Mucosa of rectum (tissue), 2 donors: ENCODE results near the gene FKBP1C.
"Not testable (repeated sequence)": the region's sequence is repeated elsewhere in the genome, so short reads cannot be mapped to it uniquely, and the experiment has no call there.

Experiments
- H3K27ac ChIP-seq, 2 donors: one replicate each; pipeline ENCODE4 v1.7.0; 2013; ENCODE audit warnings: inconsistent platforms in 2 of 2, low read depth in 2 of 2, low read length in 2 of 2
- H3K27me3 ChIP-seq, 2 donors: one replicate each; pipeline ENCODE4 v1.7.0; 2013; ENCODE audit warnings: low read length in 2 of 2; ENCODE audit not compliant: control insufficient read depth in 2 of 2, insufficient read depth in 2 of 2
- H3K36me3 ChIP-seq, 2 donors: one replicate each; pipeline ENCODE4 v1.7.0; 2013; ENCODE audit warnings: low read length in 2 of 2; ENCODE audit not compliant: control insufficient read depth in 2 of 2, insufficient read depth in 2 of 2
- H3K4me1 ChIP-seq, 2 donors: one replicate each; pipeline ENCODE4 v1.7.0; 2013; ENCODE audit warnings: low read length in 2 of 2, mild to moderate bottlenecking in 1 of 2; ENCODE audit not compliant: control insufficient read depth in 2 of 2, insufficient read depth in 2 of 2
- H3K4me3 ChIP-seq, 2 donors: one replicate each; pipeline ENCODE4 v1.7.0; 2013; ENCODE audit warnings: low read length in 2 of 2
- H3K9ac ChIP-seq, 2 donors: one replicate each; pipeline ENCODE4 v1.7.0; 2013; ENCODE audit warnings: low read length in 2 of 2, low read depth in 1 of 2, mild to moderate bottlenecking in 1 of 2
- H3K9me3 ChIP-seq, 2 donors: one replicate each; pipeline ENCODE4 v1.7.0; 2013; ENCODE audit warnings: low read length in 2 of 2; ENCODE audit not compliant: control insufficient read depth in 2 of 2
- donor health status: healthy.
- donor health status: Normal muscosa, but diverticular disease.

FKBP1C gene

GRCh38 chr6:63211343-63211742 lies at the start of gene FKBP1C:
Gene FKBP1C, plus strand, starts transcription at chr6:63211469.
- not testable (repeated sequence) for H3K9me3 ChIP-seq, H3K36me3 ChIP-seq, H3K4me3 ChIP-seq, H3K27me3 ChIP-seq, H3K4me1 ChIP-seq, H3K9ac ChIP-seq, H3K27ac ChIP-seq

- H3K36me3 ChIP-seq, H3K9ac ChIP-seq, H3K27me3 ChIP-seq, H3K4me1 ChIP-seq, H3K4me3 ChIP-seq, H3K27ac ChIP-seq, H3K9me3 ChIP-seq: not testable (repeated sequence)
Observed at GRCh38 chr6:63164047-63164803, 47.0 kb upstream of the FKBP1C start.

- H3K4me1 ChIP-seq = no peaks in the 10 kb centered on the region
- no peaks in the 10 kb centered on the region for H3K27me3 ChIP-seq
- H3K9me3 ChIP-seq = no peaks in the 10 kb centered on the region
- H3K27ac ChIP-seq = no peak overlapping the region
- no peak overlapping the region for H3K9ac ChIP-seq
- no peaks in the 10 kb centered on the region for H3K36me3 ChIP-seq
- H3K4me3 ChIP-seq = no peak overlapping the region
Observed at GRCh38 chr6:63174173-63174572, 37.1 kb upstream of the FKBP1C start.

- Histone ChIP-seq H3K27me3 (no peaks in the 10 kb centered on the region), H3K9ac (no peak overlapping the region), H3K36me3 (no peaks in the 10 kb centered on the region), H3K4me3 (no peak overlapping the region), H3K4me1 (no peaks in the 10 kb centered on the region), H3K9me3 (no peaks in the 10 kb centered on the region), H3K27ac (no peak overlapping the region)
Observed at GRCh38 chr6:63176181-63176580, 35.1 kb upstream of the FKBP1C start.

- Histone ChIP-seq H3K27ac (no peak overlapping the region), H3K9ac (no peak overlapping the region), H3K4me3 (no peak overlapping the region), H3K36me3 (no peaks in the 10 kb centered on the region), H3K9me3 (no peaks in the 10 kb centered on the region), H3K27me3 (no peaks in the 10 kb centered on the region), H3K4me1 (no peaks in the 10 kb centered on the region)
Observed at GRCh38 chr6:63180367-63180766, 30.9 kb upstream of the FKBP1C start.

GRCh38 chr6:63186970-63187369 lies 24.3 kb upstream of the FKBP1C start:
- Histone ChIP-seq H3K9ac (no peak overlapping the region), H3K4me3 (no peak overlapping the region), H3K27me3 (no peaks in the 10 kb centered on the region), H3K4me1 (no peaks in the 10 kb centered on the region), H3K27ac (no peak overlapping the region), H3K9me3 (no peaks in the 10 kb centered on the region), H3K36me3 (no peaks in the 10 kb centered on the region)

- Histone ChIP-seq H3K9me3 (no peaks in the 10 kb centered on the region), H3K4me3 (no peak overlapping the region), H3K9ac (no peak overlapping the region), H3K27me3 (no peaks in the 10 kb centered on the region), H3K27ac (no peak overlapping the region), H3K36me3 (no peaks in the 10 kb centered on the region), H3K4me1 (no peaks in the 10 kb centered on the region)
Observed at GRCh38 chr6:63188828-63189227, 22.4 kb upstream of the FKBP1C start.

- no peaks in the 10 kb centered on the region for H3K36me3 ChIP-seq
- no peak overlapping the region for H3K4me3 ChIP-seq
- H3K27ac ChIP-seq = no peak overlapping the region
- no peaks in the 10 kb centered on the region for H3K9me3 ChIP-seq
- H3K27me3 ChIP-seq = no peaks in the 10 kb centered on the region
- no peak overlapping the region for H3K9ac ChIP-seq
- H3K4me1 ChIP-seq = no peaks in the 10 kb centered on the region
Observed at GRCh38 chr6:63193324-63193723, 17.9 kb upstream of the FKBP1C start.

- Histone ChIP-seq H3K4me1 (no peaks in the 10 kb centered on the region), H3K36me3 (no peaks in the 10 kb centered on the region)
Observed at GRCh38 chr6:63197741-63198140, 13.5 kb upstream of the FKBP1C start.

GRCh38 chr6:63213325-63213724 lies 2.1 kb downstream of the FKBP1C start:
- Histone ChIP-seq H3K36me3 (no peaks in the 10 kb centered on the region), H3K9me3 (peaks cover 0 to 4% of the 10 kb centered on the region in 2 donors), H3K27ac (no peak overlapping the region), H3K4me3 (no peak overlapping the region), H3K27me3 (no peaks in the 10 kb centered on the region), H3K4me1 (no peaks in the 10 kb centered on the region), H3K9ac (no peak overlapping the region)

More at GRCh38 chr6:63197741-63198140, 13.5 kb upstream of the FKBP1C start:
- no peak overlapping the region for H3K9ac ChIP-seq
- H3K27ac ChIP-seq = no peak overlapping the region
- no peak overlapping the region for H3K4me3 ChIP-seq
- H3K9me3 ChIP-seq = no peaks in the 10 kb centered on the region
- H3K27me3 ChIP-seq = no peaks in the 10 kb centered on the region
